IMR-90 (cell line): ENCODE measurements around the gene AFG3L2. TPM values are rescaled to one million over a fixed set of nuclear protein-coding genes. Genes with fewer than 3 reads are reported as not detected.

ENCODE experiments used
- ATAC-seq: fragments of 200-7000 bp; cut with Tn5 transposase; 2 replicates; pipeline ENCODE4 v1.9.1; 2020; ENCODE audit warnings: low read depth, mild to moderate bottlenecking, moderate library complexity
- BruUV-seq: library from RNA; stranded (reverse); fragments of 400-500 nt; replicated peaks from 2 replicates; lab custom pipeline; 2021; lab: Mats Ljungman, UMichigan
- CTCF ChIA-PET: fragments of 300-600 bp; formaldehyde crosslinking; extraction: SDS; loops from one replicate; lab custom pipeline; 2021; ENCODE audit warnings: antibody characterized with exemption; lab: Yijun Ruan, JAX
- POLR2A ChIA-PET: fragments of 300-600 bp; sonication (Branson Sonifier 250); formaldehyde crosslinking; loops from one replicate; lab custom pipeline; 2022; ENCODE audit warnings: antibody characterized with exemption; ENCODE audit not compliant: unreplicated experiment; lab: Charles Lee
- DNase-seq: peaks from one replicate; pipeline ENCODE4 v3.0.0; 2013
- H2AFZ ChIP-seq: replicated peaks from 2 replicates; pipeline ENCODE3; 2013; ENCODE audit warnings: low read length, mild to moderate bottlenecking; ENCODE audit not compliant: poor library complexity
- H2AK5ac ChIP-seq: 2 replicates; pipeline ENCODE4 v1.6.1; 2013; ENCODE audit warnings: low read depth, low read length, inconsistent platforms
- H2AK9ac ChIP-seq: replicated peaks from 2 replicates; pipeline ENCODE3; 2013; ENCODE audit warnings: mild to moderate bottlenecking, low read depth, low read length, moderate library complexity; ENCODE audit not compliant: poor library complexity
- H2BK120ac ChIP-seq: 2 replicates; pipeline ENCODE4 v1.6.1; 2013; ENCODE audit warnings: low read depth, low read length, inconsistent platforms
- H2BK15ac ChIP-seq: 3 replicates; pipeline ENCODE4 v1.6.1; 2013; ENCODE audit warnings: low read depth, low read length, inconsistent platforms
- H2BK20ac ChIP-seq: 2 replicates; pipeline ENCODE4 v1.6.1; 2013; ENCODE audit warnings: low read depth, mild to moderate bottlenecking, inconsistent platforms, low read length, moderate library complexity
- H2BK5ac ChIP-seq: 2 replicates; pipeline ENCODE4 v1.6.1; 2013; ENCODE audit warnings: mild to moderate bottlenecking, low read depth, low read length, inconsistent platforms; ENCODE audit not compliant: poor library complexity, severe bottlenecking
- H3K14ac ChIP-seq: replicated peaks from 2 replicates; pipeline ENCODE4 v1.6.1; 2013; ENCODE audit warnings: low read depth, low read length, inconsistent platforms
- H3K18ac ChIP-seq: 2 replicates; pipeline ENCODE4 v1.6.1; 2013; ENCODE audit warnings: low read depth, low read length, control low read depth
- H3K23ac ChIP-seq: 2 replicates; pipeline ENCODE4 v1.6.1; 2013; ENCODE audit warnings: low read depth, low read length, inconsistent platforms
- H3K27ac ChIP-seq: 2 replicates; pipeline ENCODE4 v1.5.1; 2013; ENCODE audit warnings: mild to moderate bottlenecking, control low read depth, low read length; ENCODE audit not compliant: insufficient read depth
- H3K27me3 ChIP-seq: 2 replicates; pipeline ENCODE4 v1.6.1; 2013; ENCODE audit warnings: low read length; ENCODE audit not compliant: control insufficient read depth, insufficient read depth
- H3K36me3 ChIP-seq: 2 replicates; pipeline ENCODE4 v1.6.1; 2013; ENCODE audit warnings: low read length, mixed read lengths; ENCODE audit not compliant: control insufficient read depth, insufficient read depth
- H3K4ac ChIP-seq: 2 replicates; pipeline ENCODE4 v1.6.1; 2013; ENCODE audit warnings: low read depth, low read length, inconsistent platforms
- H3K4me1 ChIP-seq: 2 replicates; pipeline ENCODE4 v1.6.1; 2013; ENCODE audit warnings: low read length, mixed read lengths; ENCODE audit not compliant: control insufficient read depth, insufficient read depth
- H3K4me2 ChIP-seq: 2 replicates; pipeline ENCODE4 v1.6.1; 2013; ENCODE audit warnings: low read depth, mild to moderate bottlenecking, control low read depth, low read length, moderate library complexity
- H3K4me3 ChIP-seq: 2 replicates; pipeline ENCODE4 v1.5.1; 2013; ENCODE audit warnings: low read depth, mild to moderate bottlenecking, control low read depth, low read length, moderate library complexity; ENCODE audit not compliant: insufficient read depth
- H3K56ac ChIP-seq: 2 replicates; pipeline ENCODE4 v1.6.1; 2013; ENCODE audit warnings: low read length, inconsistent platforms; ENCODE audit not compliant: insufficient read depth; ENCODE audit errors: extremely low read depth
- H3K79me1 ChIP-seq, 2 experiments: 2 replicates each; pipeline ENCODE4 v1.6.1; 2013; ENCODE audit warnings: low read length in 2 of 2, inconsistent platforms in 1 of 2, low read depth in 1 of 2
- H3K9ac ChIP-seq: 2 replicates; pipeline ENCODE4 v1.6.1; 2013; ENCODE audit warnings: low read depth, low read length, control low read depth
- H3K9me1 ChIP-seq: 2 replicates; pipeline ENCODE4 v1.6.1; 2013; ENCODE audit warnings: low read length, inconsistent platforms; ENCODE audit not compliant: insufficient read depth
- H3K9me3 ChIP-seq: 2 replicates; pipeline ENCODE4 v1.6.1; 2013; ENCODE audit warnings: low read length; ENCODE audit not compliant: control insufficient read depth, insufficient read depth
- H4K20me1 ChIP-seq: 2 replicates; pipeline ENCODE4 v1.6.1; 2013; ENCODE audit warnings: low read length, inconsistent platforms; ENCODE audit not compliant: insufficient read depth
- H4K5ac ChIP-seq: 2 replicates; pipeline ENCODE4 v1.6.1; 2013; ENCODE audit warnings: mild to moderate bottlenecking, low read depth, low read length, control low read depth
- H4K8ac ChIP-seq, 2 experiments: 2 replicates each; pipeline ENCODE4 v1.6.1; 2013; ENCODE audit warnings: low read depth in 2 of 2, low read length in 2 of 2, control low read depth in 1 of 2, inconsistent platforms in 1 of 2
- H4K91ac ChIP-seq: 2 replicates; pipeline ENCODE4 v1.6.1; 2013; ENCODE audit warnings: low read depth, low read length, inconsistent platforms; ENCODE audit not compliant: insufficient read depth
- BHLHE40 ChIP-seq: fragments of 150-350 bp; IDR thresholded peaks from 2 replicates; pipeline ENCODE4 v1.6.1; 2016; ENCODE audit warnings: mild to moderate bottlenecking, low read depth, low read length
- CHD1 ChIP-seq: IDR thresholded peaks from 2 replicates; pipeline ENCODE4 v1.6.1; 2012; ENCODE audit warnings: low read depth, low read length, improper control_type of control experiment
- CTCF ChIP-seq: conservative IDR thresholded peaks from 2 replicates; pipeline ENCODE4 v1.5.1; 2012; ENCODE audit warnings: mild to moderate bottlenecking, low read depth, low read length, improper control_type of control experiment
- FOS ChIP-seq: fragments of 150-350 bp; IDR thresholded peaks from 2 replicates; pipeline ENCODE4 v1.6.1; 2016; ENCODE audit warnings: low read depth, low read length
- MAFK ChIP-seq: IDR thresholded peaks from 2 replicates; pipeline ENCODE4 v1.6.1; 2012; ENCODE audit warnings: low read depth, low read length, improper control_type of control experiment
- MAZ ChIP-seq: IDR thresholded peaks from 2 replicates; pipeline ENCODE4 v1.6.1; 2012; ENCODE audit warnings: low read depth, mild to moderate bottlenecking, low read length, improper control_type of control experiment, moderate library complexity, borderline replicate concordance
- MXI1 ChIP-seq: IDR thresholded peaks from 2 replicates; pipeline ENCODE4 v1.6.1; 2012; ENCODE audit warnings: low read depth, mild to moderate bottlenecking, low read length, moderate library complexity, borderline replicate concordance
- NFE2L2 ChIP-seq: fragments of 150-350 bp; IDR thresholded peaks from 2 replicates; pipeline ENCODE4 v1.6.1; 2016; ENCODE audit warnings: low read depth, mild to moderate bottlenecking, low read length
- POLR2A ChIP-seq: IDR thresholded peaks from 2 replicates; pipeline ENCODE4 v1.6.1; 2012; ENCODE audit warnings: mild to moderate bottlenecking, low read depth, low read length
- RAD21 ChIP-seq: IDR thresholded peaks from 2 replicates; pipeline ENCODE4 v1.6.1; 2012; ENCODE audit warnings: low read length, improper control_type of control experiment
- RCOR1 ChIP-seq: IDR thresholded peaks from 2 replicates; pipeline ENCODE4 v1.6.1; 2012; ENCODE audit warnings: mild to moderate bottlenecking, low read length, improper control_type of control experiment; ENCODE audit not compliant: insufficient replicate concordance
- RFX5 ChIP-seq: IDR thresholded peaks from 2 replicates; pipeline ENCODE4 v1.8.0; 2012; ENCODE audit warnings: low read depth, mild to moderate bottlenecking, low read length, moderate library complexity
- SMC3 ChIP-seq: fragments of 150-350 bp; IDR thresholded peaks from 2 replicates; pipeline ENCODE4 v1.6.1; 2016; ENCODE audit warnings: low read depth, mild to moderate bottlenecking, antibody characterized with exemption, low read length, moderate library complexity
- USF2 ChIP-seq: fragments of 150-350 bp; IDR thresholded peaks from 2 replicates; pipeline ENCODE4 v1.6.1; 2017; ENCODE audit warnings: mild to moderate bottlenecking, antibody characterized with exemption, low read length, low read depth
- WGBS, 2 experiments: methylation state at CpG; one replicate each; pipeline versions ENCODE4 v1.1.5 to v1.1.7; 2013; ENCODE audit warnings: missing lambda C conversion rate in 2 of 2; ENCODE audit not compliant: insufficient read length in 1 of 2; ENCODE audit errors: extremely low coverage in 2 of 2; 5-methylcytosine and 5-hydroxymethylcytosine counted together
- dilution Hi-C: fragments of 300-500 bp; cut with HindIII; formaldehyde crosslinking; loops from one replicate; pipeline ENCODE4 v1.14.3; 2018; ENCODE audit warnings: low sequenced_read_pairs; ENCODE audit not compliant: unreplicated experiment
- in situ Hi-C: fragments of 300-500 bp; cut with MboI; formaldehyde crosslinking; loops from 3 replicates; pipeline ENCODE4 v1.14.3; 2019; ENCODE audit warnings: low sequenced_read_pairs, inconsistent platforms, mixed read lengths
- intact Hi-C: fragments of 100-400 bp; cut with micrococcal nuclease; formaldehyde crosslinking; loops from 2 replicates; pipeline ENCODE4 v1.10.0; 2022
- polyA plus RNA-seq, 3 experiments: library from polyadenylated mRNA; depleted of rRNA; stranded (reverse); fragments of >200 nt; gene quantifications; 2 replicates each; pipeline ENCODE4 v1.2.3, GENCODE V29; 2012; ENCODE audit warnings: low replicate concordance in 1 of 3
- total RNA-seq: library from RNA; depleted of rRNA; stranded (reverse); fragments of >200 nt; gene quantifications from 2 replicates; pipeline ENCODE4 v1.2.3, GENCODE V29; 2012

The AFG3L2 gene
- total and polyA plus RNA-seq, 2 of the 4 experiments (the other 2 are of a cell fraction), result 26.9 to 37.6 TPM

GRCh38 chr18:12307701-12308385 lies 69.2 kb downstream of the AFG3L2 start, which contains the start of gene TUBB6:
Gene TUBB6, plus strand, starts transcription at chr18:12308241. Its CDS starts 52 bp downstream, at chr18:12308293.
- CTCF ChIA-PET, result interaction anchor here (0.8 to 1.1 kb wide), 2 partner anchors 11 to 36 kb away, joined by 3 read pairs; no protein-coding TSS in a partner anchor
- 0 out of 2 replicates have a peak within 1 kb of the TSS, but pooled peaks have one; percentile 47 for H2BK20ac ChIP-seq
- H3K4me2 ChIP-seq, result peak within 1 kb of the TSS; percentile 99
- H3K36me3 ChIP-seq, result peaks cover 21% of the 10 kb centered on the region
- ATAC-seq (peak; percentile 78), DNase-seq (peak; percentile 81)
- H3K23ac ChIP-seq, result peak within 1 kb of the TSS; percentile 89
- dilution Hi-C loops (no loop called here), in situ Hi-C loops (loop anchor here (5.0 kb wide), 1 partner anchor 36 kb away; no protein-coding TSS in a partner anchor), intact Hi-C loops (loop anchor here (1.0 to 2.0 kb wide), 3 partner anchors 19 to 36 kb away; no protein-coding TSS in a partner anchor)
- H3K9me3 ChIP-seq, result peaks cover 2% of the 10 kb centered on the region
- no peaks in the 10 kb centered on the region for H3K27me3 ChIP-seq
- H2AK9ac ChIP-seq, result peak within 1 kb of the TSS; percentile 97
- H2AK5ac ChIP-seq, result peak within 1 kb of the TSS; percentile 78
- peak within 1 kb of the TSS; percentile 97 for H3K27ac ChIP-seq
- peak within 1 kb of the TSS; percentile 77 for H4K91ac ChIP-seq
- peak within 1 kb of the TSS; percentile 83 for H3K4ac ChIP-seq
- peak within 1 kb of the TSS; percentile 99 for H3K9ac ChIP-seq
- peak within 1 kb of the TSS; percentile 81 for H3K14ac ChIP-seq
- H2AFZ ChIP-seq, result peak within 1 kb of the TSS; percentile 86
- WGBS, 2 experiments, result 1% methylated on average over 37 of the region's 88 CpGs; no CpG with 5 or more reads in 1 of the 2 experiments
- peaks cover 18% of the 10 kb centered on the region; the same call in 1 of the 2 replicates for H3K9me1 ChIP-seq
- peak within 1 kb of the TSS; percentile 63 for H2BK120ac ChIP-seq
- POLR2A ChIA-PET, result interaction anchor here (0.6 to 1.3 kb wide), 5 partner anchors 13 to 29 kb away, joined by 3 to 7 read pairs (median 3); no protein-coding TSS in a partner anchor
- peaks cover 17 to 47% of the 10 kb centered on the region in 2 experiments; a peak in 3 of 4 replicates for H3K79me1 ChIP-seq
- no peak within 1 kb of the TSS; the same call in 2 of the 3 replicates for H2BK15ac ChIP-seq
- H3K4me3 ChIP-seq, result peak within 1 kb of the TSS; percentile 96
- H4K8ac ChIP-seq, result peak within 1 kb of the TSS; percentile 67 to 87
- peaks cover 16% of the 10 kb centered on the region for H3K4me1 ChIP-seq
- peak within 1 kb of the TSS; percentile 90 for H3K56ac ChIP-seq
- no TSS peak for BruUV-seq
- H4K5ac ChIP-seq, result peak within 1 kb of the TSS; percentile 38
- peak within 1 kb of the TSS; percentile 28 for H3K18ac ChIP-seq
- peaks cover 33% of the 10 kb centered on the region for H4K20me1 ChIP-seq
- peak within 1 kb of the TSS; percentile 84 for H2BK5ac ChIP-seq
- TF ChIP-seq MAZ (peak; percentile 90), NFE2L2 (no peak), CHD1 (peak; percentile 85; the same call in 1 of the 2 replicates), RFX5 (no peak), SMC3 (peak; percentile 22), RCOR1 (no peak), RAD21 (peak; percentile 42), POLR2A (peak; percentile 97), CTCF (peak; percentile 34), BHLHE40 (no peak), FOS (no peak), MXI1 (no peak), USF2 (no peak), MAFK (no peak)
